Ovary (tissue), 3 donors: Measurements from ENCODE around the gene GOLGA2.

ENCODE experiments used
- CTCF ChIP-seq, 3 donors: fragments of 450-650 bp in 2 of 3; fragments of 200-600 bp in 1 of 3; IDR thresholded peaks; one replicate each; pipeline versions ENCODE4 v1.5.1 to v1.8.0; 2016 to 2022; ENCODE audit warnings: antibody characterized with exemption in 3 of 3, mild to moderate bottlenecking in 1 of 3
- EP300 ChIP-seq: sonication (generic); formaldehyde crosslinking; IDR thresholded peaks from one replicate; pipeline ENCODE4 v1.6.1; 2017; ENCODE audit warnings: antibody characterized with exemption
- POLR2A ChIP-seq: fragments of 450-650 bp; IDR thresholded peaks from one replicate; pipeline ENCODE4 v1.6.1; 2017; ENCODE audit warnings: antibody characterized with exemption, mild to moderate bottlenecking, moderate library complexity
- donor health status: DM: no; HTN: no; CAD: no.

DNA sequence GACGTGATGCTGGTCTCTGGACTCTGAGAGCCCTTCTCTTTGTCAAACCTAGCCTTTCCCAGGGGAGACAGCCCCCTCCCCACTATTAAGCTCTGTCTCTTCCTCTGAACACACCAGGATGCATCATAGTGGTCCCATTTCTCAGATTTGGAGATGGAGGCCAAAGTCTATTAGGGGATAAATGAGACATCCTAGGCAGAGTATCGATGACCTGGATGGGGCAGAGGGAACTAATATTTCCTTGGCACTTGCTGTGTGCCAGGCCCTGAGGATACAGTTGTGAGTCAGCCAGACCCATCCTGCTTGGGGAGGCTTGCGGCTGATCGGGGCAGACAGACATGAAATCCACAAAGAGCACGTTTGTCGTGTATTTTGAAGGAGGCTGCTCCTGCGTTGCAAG lies 67.4 kb downstream of the GOLGA2 start:
- TF ChIP-seq CTCF (IDR thresholded peaks at IDR 0.05) (no peak), EP300 (no peak), POLR2A (no peak)
